BLaER1 treated with 17β-estradiol and CSF1 and Interleukin-3, amounts not matched to agents 10 nM and 100 nM (cell line): ENCODE measurements around the gene PCGF6.

Experiments
- H3K27ac ChIP-seq, 11 experiments: shearing (Covaris generic); formaldehyde crosslinking; 2 replicates each; pipeline ENCODE4 v1.8.1; 2022
- H3K27me3 ChIP-seq, 11 experiments: shearing (Covaris generic); formaldehyde crosslinking; 2 replicates each; pipeline ENCODE4 v1.8.1; 2022
- H3K36me3 ChIP-seq, 11 experiments: shearing (Covaris generic); formaldehyde crosslinking; 2 replicates each; pipeline ENCODE4 v1.8.1; 2022
- H3K4me1 ChIP-seq, 10 experiments: shearing (Covaris generic); formaldehyde crosslinking; 2 replicates each; pipeline ENCODE4 v1.8.1; 2022
- H3K4me2 ChIP-seq, 11 experiments: shearing (Covaris generic); formaldehyde crosslinking; 2 replicates each; pipeline ENCODE4 v1.8.1; 2022
- H3K4me3 ChIP-seq, 10 experiments: shearing (Covaris generic); formaldehyde crosslinking; 2 replicates each; pipeline ENCODE4 v1.8.1; 2022
- H3K9ac ChIP-seq, 11 experiments: shearing (Covaris generic); formaldehyde crosslinking; 2 replicates each; pipeline ENCODE4 v1.8.1; 2022
- H3K9me3 ChIP-seq, 11 experiments: shearing (Covaris generic); formaldehyde crosslinking; replicated peaks in 1 of 11; 2 replicates each; pipeline ENCODE4 v1.8.1; 2022
- H4K20me1 ChIP-seq, 11 experiments: shearing (Covaris generic); formaldehyde crosslinking; 2 replicates each; pipeline ENCODE4 v1.8.1; 2022
- Cebpa-rat ChIP-seq, 11 experiments: shearing (Covaris generic); IDR thresholded peaks; 2 replicates each; pipeline ENCODE4 v1.8.1; 2022

The PCGF6 gene

DNA sequence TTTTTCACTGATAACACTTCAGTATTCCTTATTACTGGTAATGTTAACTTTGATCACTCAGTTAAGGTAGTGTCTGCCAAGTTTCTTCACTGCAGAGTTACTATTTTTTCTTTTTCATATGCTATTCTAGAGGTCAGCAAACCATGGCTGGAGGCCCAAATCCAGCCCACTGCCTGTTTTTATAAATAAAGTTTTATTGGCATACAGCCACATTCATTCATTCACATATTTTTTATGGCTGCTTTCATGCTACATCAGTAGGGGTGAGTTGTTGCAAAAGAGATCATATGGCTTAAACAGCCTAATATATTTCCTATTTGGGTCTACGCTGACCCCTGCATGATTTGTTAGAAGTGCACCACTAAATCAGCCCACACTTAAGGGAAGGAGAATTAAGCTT is 94.3 kb downstream of the PCGF6 start:
- Histone ChIP-seq H3K4me1 (no peaks in the 10 kb centered on the region), H3K27ac (no peak overlapping the region), H3K27me3 (no peaks in the 10 kb centered on the region), H3K9me3 (peaks cover 27 to 32% (median 28%) of the 10 kb centered on the region in 11 experiments), H3K4me3 (no peak overlapping the region), H3K36me3 (peaks cover 0 to 6% (median 0%) of the 10 kb centered on the region in 11 experiments; a peak in 1 of 22 replicates), H3K4me2 (no peak overlapping the region), H4K20me1 (no peaks in the 10 kb centered on the region), H3K9ac (no peak overlapping the region)
- TF ChIP-seq Cebpa-rat (IDR thresholded peaks at IDR 0.05): no peak

DNA sequence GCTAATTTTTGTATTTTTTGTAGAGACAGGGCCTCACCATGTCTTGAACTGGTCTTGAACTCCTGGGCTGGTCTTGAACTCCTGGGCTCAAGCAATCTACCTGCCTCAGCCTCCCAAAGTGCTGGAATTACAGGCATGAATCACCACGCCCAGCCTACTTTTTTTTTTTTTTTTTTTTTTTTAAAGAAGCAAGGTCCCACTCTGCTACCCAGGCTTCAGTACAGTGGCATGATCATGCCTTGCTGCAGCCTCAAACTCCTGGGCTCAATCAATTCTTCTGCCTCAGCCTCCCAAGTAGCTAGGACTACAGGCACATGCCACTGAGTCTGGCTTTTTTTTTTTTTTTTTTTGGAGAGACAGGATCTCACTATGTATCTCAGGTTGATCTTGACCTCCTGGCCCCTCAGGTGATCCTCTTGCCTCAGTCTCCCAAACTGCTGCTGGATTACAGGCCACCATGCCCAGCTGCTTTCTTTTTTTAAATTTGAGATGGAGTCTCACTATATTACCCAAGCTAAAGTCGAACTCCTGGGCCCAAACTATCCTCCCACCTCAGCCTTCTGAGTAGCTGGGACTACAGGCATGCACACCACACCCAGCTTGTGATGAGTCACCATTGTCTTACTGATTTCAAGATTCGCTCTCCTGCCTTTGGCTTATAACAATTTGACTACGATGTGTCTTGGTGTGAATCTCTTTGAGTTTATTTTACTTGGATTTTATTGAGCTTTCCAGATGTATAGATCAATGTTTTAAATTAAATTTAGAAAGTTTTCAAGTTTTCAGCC is 96.2 kb downstream of the PCGF6 start:
- TF ChIP-seq Cebpa-rat (IDR thresholded peaks at IDR 0.05): no peak
- Histone ChIP-seq H3K4me2 (no peak overlapping the region), H3K27ac (no peak overlapping the region)

DNA sequence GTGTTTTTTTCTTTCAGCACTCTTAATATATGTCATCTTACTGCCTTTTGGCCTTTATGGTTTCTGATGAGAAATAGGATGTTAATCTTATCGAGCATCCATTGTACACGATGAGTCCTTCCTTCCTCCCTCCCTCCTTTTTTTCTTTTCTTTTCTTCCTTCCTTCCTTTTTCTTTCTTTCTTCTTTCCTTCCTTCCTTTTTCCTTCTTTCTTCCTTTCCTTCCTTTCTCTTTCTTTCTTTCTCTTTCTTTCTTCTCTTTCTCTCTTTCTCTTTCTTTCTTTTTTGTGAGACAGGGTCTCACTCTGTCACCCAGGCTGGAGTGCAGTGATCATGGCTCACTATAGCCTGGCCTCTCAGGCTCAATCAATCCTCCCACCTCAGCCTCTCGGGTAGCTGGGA is 96.8 kb downstream of the PCGF6 start:
- no peak overlapping the region for H3K9ac ChIP-seq
- no peak for TF ChIP-seq Cebpa-rat (IDR thresholded peaks at IDR 0.05)
- peaks cover 2 to 12% (median 7%) of the 10 kb centered on the region in 11 experiments; a peak in 20 of 22 replicates for H3K9me3 ChIP-seq
- no peak overlapping the region for H3K4me3 ChIP-seq
- no peaks in the 10 kb centered on the region for H3K4me1 ChIP-seq
- no peaks in the 10 kb centered on the region for H3K36me3 ChIP-seq
- H4K20me1 ChIP-seq: no peaks in the 10 kb centered on the region
- H3K4me2 ChIP-seq: no peak overlapping the region
- no peak overlapping the region for H3K27ac ChIP-seq
- H3K27me3 ChIP-seq: no peaks in the 10 kb centered on the region

More for the DNA sequence above, 96.2 kb downstream of the PCGF6 start:
- no peak overlapping the region for H3K4me3 ChIP-seq
- no peaks in the 10 kb centered on the region for H3K27me3 ChIP-seq
- no peak overlapping the region for H3K9ac ChIP-seq
- peaks cover 8 to 19% (median 13%) of the 10 kb centered on the region in 11 experiments for H3K9me3 ChIP-seq
- peaks cover 0 to 2% (median 0%) of the 10 kb centered on the region in 11 experiments; a peak in 1 of 22 replicates for H3K36me3 ChIP-seq
- H3K4me1 ChIP-seq: no peaks in the 10 kb centered on the region
- H4K20me1 ChIP-seq: no peaks in the 10 kb centered on the region
